NT2/D1 (cell line): ENCODE results near the gene CELSR1.

Source experiments
- SUZ12 ChIP-seq: IDR thresholded peaks from 2 replicates; pipeline ENCODE4 v1.6.1; 2011; ENCODE audit not compliant: insufficient read length, insufficient read depth; ENCODE audit errors: extremely low read depth
- YY1 ChIP-seq: IDR thresholded peaks from 2 replicates; pipeline ENCODE4 v1.6.1; 2011; ENCODE audit not compliant: insufficient read length, insufficient read depth
- ZNF274 ChIP-seq: IDR thresholded peaks from 2 replicates; pipeline ENCODE4 v1.6.1; 2011; ENCODE audit warnings: mild to moderate bottlenecking, low read depth, low read length

GRCh38 chr22:46362203-46362933 is 175.1 kb downstream of the CELSR1 start:
- TF ChIP-seq YY1 (no peak), ZNF274 (no peak), SUZ12 (no peak)
